HepG2 (cell line): ENCODE data around the gene CENPB. TPM values are rescaled to one million over a fixed set of nuclear protein-coding genes. Genes with fewer than 3 reads are reported as not detected.

Experiments
- AKAP8 ChIP-seq: sonication (generic); formaldehyde crosslinking; IDR thresholded peaks from 2 replicates; pipeline ENCODE4 v1.5.1; 2020; ENCODE audit warnings: mild to moderate bottlenecking, missing genetic modification reagents
- CEBPB ChIP-seq: IDR thresholded peaks from 2 replicates; pipeline ENCODE4 v1.6.1; 2011; ENCODE audit warnings: low read depth, low read length, improper control_type of control experiment, borderline replicate concordance
- HIC2 ChIP-seq: sonication (generic); formaldehyde crosslinking; IDR thresholded peaks from 2 replicates; pipeline ENCODE4 v1.9.0; 2022; ENCODE audit warnings: low read depth, missing genetic modification reagents
- HMGXB4 ChIP-seq, 2 experiments: sonication (generic) in 1 of 2; formaldehyde crosslinking in 1 of 2; IDR thresholded peaks; 2 replicates each; pipeline versions ENCODE4 v1.4.0 to v1.6.1; 2018 to 2020; ENCODE audit warnings: missing genetic modification reagents in 2 of 2, borderline replicate concordance in 1 of 2, low read depth in 1 of 2, mild to moderate bottlenecking in 1 of 2, missing biosample characterization in 1 of 2
- HNF1B ChIP-seq: sonication (generic); formaldehyde crosslinking; IDR thresholded peaks from 2 replicates; pipeline ENCODE4 v1.5.1; 2020; ENCODE audit warnings: mild to moderate bottlenecking, moderate library complexity, missing genetic modification reagents
- MLLT10 ChIP-seq: sonication (generic); formaldehyde crosslinking; IDR thresholded peaks from 2 replicates; pipeline ENCODE4 v1.4.0; 2020; ENCODE audit warnings: missing genetic modification reagents
- MXD3 ChIP-seq: IDR thresholded peaks from 2 replicates; pipeline ENCODE4 v1.6.1; 2016; ENCODE audit warnings: mild to moderate bottlenecking, missing biosample characterization, missing genetic modification reagents
- MYPOP ChIP-seq: sonication (generic); formaldehyde crosslinking; IDR thresholded peaks from 2 replicates; pipeline ENCODE4 v1.8.1; 2023; ENCODE audit warnings: mild to moderate bottlenecking, moderate library complexity, missing genetic modification reagents
- RAD21 ChIP-seq: fragments of 450-650 bp; formaldehyde crosslinking; IDR thresholded peaks from 2 replicates; pipeline ENCODE4 v1.5.0; 2020; ENCODE audit warnings: mild to moderate bottlenecking
- SALL2 ChIP-seq: sonication (generic); formaldehyde crosslinking; IDR thresholded peaks from 2 replicates; pipeline ENCODE4 v1.8.1; 2023; ENCODE audit warnings: mild to moderate bottlenecking, missing genetic modification reagents, inconsistent platforms
- SMC3 ChIP-seq: IDR thresholded peaks from 2 replicates; pipeline ENCODE4 v1.6.1; 2011; ENCODE audit warnings: low read length, improper control_type of control experiment
- STAT5B ChIP-seq: sonication (generic); formaldehyde crosslinking; IDR thresholded peaks from 2 replicates; pipeline ENCODE4 v1.4.0; 2020; ENCODE audit warnings: missing genetic modification reagents
- ZFY ChIP-seq: sonication (generic); formaldehyde crosslinking; IDR thresholded peaks from 2 replicates; pipeline ENCODE4 v1.4.0; 2020; ENCODE audit warnings: missing genetic modification reagents
- ZNF354B ChIP-seq: sonication (generic); formaldehyde crosslinking; IDR thresholded peaks from 2 replicates; pipeline ENCODE4 v1.8.0; 2022; ENCODE audit warnings: mild to moderate bottlenecking, missing genetic modification reagents
- ZNF580 ChIP-seq: IDR thresholded peaks from 2 replicates; pipeline ENCODE4 v1.6.1; 2016; ENCODE audit warnings: low read depth, borderline replicate concordance
- ZNF644 ChIP-seq: IDR thresholded peaks from 2 replicates; pipeline ENCODE4 v1.6.1; 2016; ENCODE audit warnings: low read depth
- polyA plus RNA-seq, 8 experiments: library from polyadenylated mRNA; depleted of rRNA in 3 of 8; stranded (reverse) in 7 of 8; unstranded in 1 of 8; fragments of >200 nt; fragmentation: Illumina TruSeq in 4 of 8; extraction: Trizol in 4 of 8; gene quantifications; 2 replicates each; pipeline versions ENCODE4 v1.2.1 to v1.2.3, GENCODE V29; 2011 to 2016; ENCODE audit warnings: low read depth in 4 of 8, missing spikeins in 1 of 8, mixed read lengths in 1 of 8; ENCODE audit not compliant: insufficient read depth in 1 of 8
- total RNA-seq, 5 experiments: library from RNA; depleted of rRNA; stranded (reverse); fragments of >200 nt; fragmentation: Illumina TruSeq; extraction: Trizol; gene quantifications; 2 replicates each; pipeline ENCODE4 v1.2.3, GENCODE V29; 2016; ENCODE audit warnings: low read depth in 1 of 5
- TF ChIP-seq, protein P1 (sequence below): sonication (generic); IDR thresholded peaks from 2 replicates; pipeline ENCODE4 v1.6.1; 2016; ENCODE audit warnings: low read depth, borderline replicate concordance
- TF ChIP-seq, protein P2 (sequence below): sonication (generic); formaldehyde crosslinking; IDR thresholded peaks from 2 replicates; pipeline ENCODE4 v1.4.0; 2020; ENCODE audit warnings: missing genetic modification reagents, borderline replicate concordance

Gene CENPB
- total and polyA plus RNA-seq, 2 of the 13 experiments (the other 11 are each of a cell fraction or from before 2014, with no cell fraction given): 10.4 to 54.5 TPM

- no peak for TF ChIP-seq ZNF354B
- no peak for TF ChIP-seq CEBPB
- TF ChIP-seq MXD3 (CRISPR knock-in tag): peak; percentile 47; the same call in 1 of the 2 replicates
- TF ChIP-seq, protein P1, sequence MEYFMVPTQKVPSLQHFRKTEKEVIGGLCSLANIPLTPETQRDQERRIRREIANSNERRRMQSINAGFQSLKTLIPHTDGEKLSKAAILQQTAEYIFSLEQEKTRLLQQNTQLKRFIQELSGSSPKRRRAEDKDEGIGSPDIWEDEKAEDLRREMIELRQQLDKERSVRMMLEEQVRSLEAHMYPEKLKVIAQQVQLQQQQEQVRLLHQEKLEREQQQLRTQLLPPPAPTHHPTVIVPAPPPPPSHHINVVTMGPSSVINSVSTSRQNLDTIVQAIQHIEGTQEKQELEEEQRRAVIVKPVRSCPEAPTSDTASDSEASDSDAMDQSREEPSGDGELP: peak; percentile 77; the same call in 1 of the 2 replicates
- no peak for TF ChIP-seq ZNF644
- TF ChIP-seq SALL2 (CRISPR knock-in tag): peak; percentile 38; the same call in 1 of the 2 replicates
- TF ChIP-seq AKAP8 (CRISPR knock-in tag): 0 out of 2 replicates have a peak, but pooled peaks have one; percentile 36
- TF ChIP-seq MYPOP: peak; percentile 23; the same call in 1 of the 2 replicates
- TF ChIP-seq MLLT10: no peak
- no peak for TF ChIP-seq ZNF580 (CRISPR knock-in tag)
- TF ChIP-seq HIC2 (CRISPR knock-in tag): no peak
- TF ChIP-seq ZFY (CRISPR knock-in tag): peak; percentile 27; the same call in 1 of the 2 replicates
- TF ChIP-seq HMGXB4 (CRISPR knock-in tag; IDR thresholded peaks at IDR 0.05; ENCODE audit: borderline replicate concordance in 1 of 2, low read depth in 1 of 2): 0 out of 4 replicates have a peak, but pooled peaks of 1 of the 2 experiments have one; percentile 18
- TF ChIP-seq SMC3: peak; percentile 88
- TF ChIP-seq STAT5B (CRISPR knock-in tag): no peak
- TF ChIP-seq, protein P2, sequence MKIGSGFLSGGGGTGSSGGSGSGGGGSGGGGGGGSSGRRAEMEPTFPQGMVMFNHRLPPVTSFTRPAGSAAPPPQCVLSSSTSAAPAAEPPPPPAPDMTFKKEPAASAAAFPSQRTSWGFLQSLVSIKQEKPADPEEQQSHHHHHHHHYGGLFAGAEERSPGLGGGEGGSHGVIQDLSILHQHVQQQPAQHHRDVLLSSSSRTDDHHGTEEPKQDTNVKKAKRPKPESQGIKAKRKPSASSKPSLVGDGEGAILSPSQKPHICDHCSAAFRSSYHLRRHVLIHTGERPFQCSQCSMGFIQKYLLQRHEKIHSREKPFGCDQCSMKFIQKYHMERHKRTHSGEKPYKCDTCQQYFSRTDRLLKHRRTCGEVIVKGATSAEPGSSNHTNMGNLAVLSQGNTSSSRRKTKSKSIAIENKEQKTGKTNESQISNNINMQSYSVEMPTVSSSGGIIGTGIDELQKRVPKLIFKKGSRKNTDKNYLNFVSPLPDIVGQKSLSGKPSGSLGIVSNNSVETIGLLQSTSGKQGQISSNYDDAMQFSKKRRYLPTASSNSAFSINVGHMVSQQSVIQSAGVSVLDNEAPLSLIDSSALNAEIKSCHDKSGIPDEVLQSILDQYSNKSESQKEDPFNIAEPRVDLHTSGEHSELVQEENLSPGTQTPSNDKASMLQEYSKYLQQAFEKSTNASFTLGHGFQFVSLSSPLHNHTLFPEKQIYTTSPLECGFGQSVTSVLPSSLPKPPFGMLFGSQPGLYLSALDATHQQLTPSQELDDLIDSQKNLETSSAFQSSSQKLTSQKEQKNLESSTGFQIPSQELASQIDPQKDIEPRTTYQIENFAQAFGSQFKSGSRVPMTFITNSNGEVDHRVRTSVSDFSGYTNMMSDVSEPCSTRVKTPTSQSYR (CRISPR knock-in tag): no peak
- TF ChIP-seq HNF1B (CRISPR knock-in tag): peak; percentile 58; the same call in 1 of the 2 replicates
- TF ChIP-seq RAD21 (CRISPR knock-in tag): peak; percentile 84
Measured at GRCh38 chr20:3753098-3753497, 33.4 kb downstream of the CENPB start (continued).
